ENCODE data around the gene ARHGDIG. TPM values are rescaled to one million over a fixed set of nuclear protein-coding genes. Genes with fewer than 3 reads are reported as not detected.
A peak's percentile ranks its signal among the peaks of the same experiment; 100 is the strongest.

Gene ARHGDIG
- total and polyA plus RNA-seq, 9 of the 15 experiments (the other 6 are each of a cell fraction or from before 2014, with no cell fraction given) = 0.36 to 2.5 (median 0.64) TPM; not detected in 2

DNA sequence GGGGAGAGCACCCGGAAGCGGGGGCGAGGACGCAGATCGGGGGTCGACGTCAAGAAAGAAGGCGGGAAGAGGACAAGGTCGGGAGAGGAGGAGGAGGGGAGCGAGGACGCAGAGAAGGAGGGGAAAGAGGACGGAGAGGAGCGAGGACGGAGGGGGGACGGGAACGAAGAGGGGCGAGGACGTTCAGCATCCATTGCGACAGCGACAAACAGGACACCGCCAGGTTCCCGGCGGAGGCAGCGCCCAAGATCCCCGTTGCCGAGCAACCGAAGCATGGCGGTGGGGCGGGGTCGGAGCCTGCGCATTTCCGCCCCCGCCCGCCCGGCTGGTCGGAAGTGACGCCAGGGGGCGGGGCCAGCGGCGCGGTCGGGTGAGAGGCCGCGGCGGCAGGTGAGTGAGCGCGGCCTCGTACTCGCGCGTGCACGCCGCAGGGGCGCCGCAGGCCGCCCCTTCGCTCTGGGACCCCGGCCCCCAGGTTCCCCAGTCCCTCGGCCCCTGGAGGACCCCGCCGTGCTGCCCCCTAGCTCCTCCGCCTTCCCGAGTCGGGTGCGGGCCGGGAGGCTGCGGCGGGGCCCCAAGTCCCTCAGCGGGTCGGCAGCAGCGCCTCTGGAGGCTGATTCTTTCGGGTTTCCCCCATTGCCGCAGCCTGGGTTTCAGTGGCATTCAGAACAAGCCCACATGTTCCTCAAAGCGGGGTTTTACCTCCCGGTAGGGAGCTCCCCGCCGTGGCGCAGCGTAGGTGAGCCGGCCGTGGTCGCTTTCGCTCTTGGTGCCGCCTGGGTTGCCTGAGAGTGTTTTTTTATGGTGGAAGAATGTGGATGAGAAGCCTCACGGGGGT is 45.7 kb upstream of the ARHGDIG start, which contains the start of gene FAM234A (continued):
- TF ChIP-seq MYNN (IDR thresholded peaks at IDR 0.05) (no peak), MYNN (CRISPR knock-in tag; IDR thresholded peaks at IDR 0.05) (no peak), NR2F6 (CRISPR knock-in tag; IDR thresholded peaks at IDR 0.05) (no peak), RCOR1 (IDR thresholded peaks at IDR 0.05; ENCODE audit: borderline replicate concordance in 1 of 2, low read depth in 2 of 2, low read length in 2 of 2) (peak in 1 of 2 experiments; percentile 72; a peak in 1 of 4 replicates), ZNF175 (CRISPR knock-in tag; IDR thresholded peaks at IDR 0.05; ENCODE audit: low read depth) (no peak), ZNF3 (CRISPR knock-in tag; IDR thresholded peaks at IDR 0.05) (no peak), XRCC5 (IDR thresholded peaks at IDR 0.05; ENCODE audit: low read depth, low read length) (no peak), ZNF354B (CRISPR knock-in tag; IDR thresholded peaks at IDR 0.05) (no peak), PHF20 (IDR thresholded peaks at IDR 0.05; ENCODE audit: partially characterized antibody) (peak; percentile 86), ZNF253 (CRISPR knock-in tag; conservative IDR thresholded peaks at IDR 0.05) (no peak), RUNX1 (IDR thresholded peaks at IDR 0.05; ENCODE audit: low read depth) (no peak), POLR2B (IDR thresholded peaks at IDR 0.05; ENCODE audit: low read depth, partially characterized antibody) (peak; percentile 82), CBFB (CRISPR knock-in tag; IDR thresholded peaks at IDR 0.05) (no peak), HSF4 (CRISPR knock-in tag; IDR thresholded peaks at IDR 0.05; ENCODE audit: borderline replicate concordance) (no peak), SAFB2 (IDR thresholded peaks at IDR 0.05; ENCODE audit: borderline replicate concordance, low read depth, low read length, severe bottlenecking) (no peak)
- TF ChIP-seq, protein P1, sequence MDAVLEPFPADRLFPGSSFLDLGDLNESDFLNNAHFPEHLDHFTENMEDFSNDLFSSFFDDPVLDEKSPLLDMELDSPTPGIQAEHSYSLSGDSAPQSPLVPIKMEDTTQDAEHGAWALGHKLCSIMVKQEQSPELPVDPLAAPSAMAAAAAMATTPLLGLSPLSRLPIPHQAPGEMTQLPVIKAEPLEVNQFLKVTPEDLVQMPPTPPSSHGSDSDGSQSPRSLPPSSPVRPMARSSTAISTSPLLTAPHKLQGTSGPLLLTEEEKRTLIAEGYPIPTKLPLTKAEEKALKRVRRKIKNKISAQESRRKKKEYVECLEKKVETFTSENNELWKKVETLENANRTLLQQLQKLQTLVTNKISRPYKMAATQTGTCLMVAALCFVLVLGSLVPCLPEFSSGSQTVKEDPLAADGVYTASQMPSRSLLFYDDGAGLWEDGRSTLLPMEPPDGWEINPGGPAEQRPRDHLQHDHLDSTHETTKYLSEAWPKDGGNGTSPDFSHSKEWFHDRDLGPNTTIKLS (IDR thresholded peaks at IDR 0.05; ENCODE audit: borderline replicate concordance, low read depth) = no peak; the same call in none of the 2 replicates
- TF ChIP-seq, protein P2, sequence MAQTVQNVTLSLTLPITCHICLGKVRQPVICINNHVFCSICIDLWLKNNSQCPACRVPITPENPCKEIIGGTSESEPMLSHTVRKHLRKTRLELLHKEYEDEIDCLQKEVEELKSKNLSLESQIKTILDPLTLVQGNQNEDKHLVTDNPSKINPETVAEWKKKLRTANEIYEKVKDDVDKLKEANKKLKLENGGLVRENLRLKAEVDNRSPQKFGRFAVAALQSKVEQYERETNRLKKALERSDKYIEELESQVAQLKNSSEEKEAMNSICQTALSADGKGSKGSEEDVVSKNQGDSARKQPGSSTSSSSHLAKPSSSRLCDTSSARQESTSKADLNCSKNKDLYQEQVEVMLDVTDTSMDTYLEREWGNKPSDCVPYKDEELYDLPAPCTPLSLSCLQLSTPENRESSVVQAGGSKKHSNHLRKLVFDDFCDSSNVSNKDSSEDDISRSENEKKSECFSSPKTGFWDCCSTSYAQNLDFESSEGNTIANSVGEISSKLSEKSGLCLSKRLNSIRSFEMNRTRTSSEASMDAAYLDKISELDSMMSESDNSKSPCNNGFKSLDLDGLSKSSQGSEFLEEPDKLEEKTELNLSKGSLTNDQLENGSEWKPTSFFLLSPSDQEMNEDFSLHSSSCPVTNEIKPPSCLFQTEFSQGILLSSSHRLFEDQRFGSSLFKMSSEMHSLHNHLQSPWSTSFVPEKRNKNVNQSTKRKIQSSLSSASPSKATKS (CRISPR knock-in tag; IDR thresholded peaks at IDR 0.05) = no peak
- TF ChIP-seq, protein P3, sequence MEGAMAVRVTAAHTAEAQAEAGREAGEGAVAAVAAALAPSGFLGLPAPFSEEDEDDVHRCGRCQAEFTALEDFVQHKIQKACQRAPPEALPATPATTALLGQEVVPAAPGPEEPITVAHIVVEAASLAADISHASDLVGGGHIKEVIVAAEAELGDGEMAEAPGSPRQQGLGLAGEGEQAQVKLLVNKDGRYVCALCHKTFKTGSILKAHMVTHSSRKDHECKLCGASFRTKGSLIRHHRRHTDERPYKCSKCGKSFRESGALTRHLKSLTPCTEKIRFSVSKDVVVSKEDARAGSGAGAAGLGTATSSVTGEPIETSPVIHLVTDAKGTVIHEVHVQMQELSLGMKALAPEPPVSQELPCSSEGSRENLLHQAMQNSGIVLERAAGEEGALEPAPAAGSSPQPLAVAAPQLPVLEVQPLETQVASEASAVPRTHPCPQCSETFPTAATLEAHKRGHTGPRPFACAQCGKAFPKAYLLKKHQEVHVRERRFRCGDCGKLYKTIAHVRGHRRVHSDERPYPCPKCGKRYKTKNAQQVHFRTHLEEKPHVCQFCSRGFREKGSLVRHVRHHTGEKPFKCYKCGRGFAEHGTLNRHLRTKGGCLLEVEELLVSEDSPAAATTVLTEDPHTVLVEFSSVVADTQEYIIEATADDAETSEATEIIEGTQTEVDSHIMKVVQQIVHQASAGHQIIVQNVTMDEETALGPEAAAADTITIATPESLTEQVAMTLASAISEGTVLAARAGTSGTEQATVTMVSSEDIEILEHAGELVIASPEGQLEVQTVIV (CRISPR knock-in tag; IDR thresholded peaks at IDR 0.05; ENCODE audit: borderline replicate concordance) = no peak
- TF ChIP-seq, protein P4, sequence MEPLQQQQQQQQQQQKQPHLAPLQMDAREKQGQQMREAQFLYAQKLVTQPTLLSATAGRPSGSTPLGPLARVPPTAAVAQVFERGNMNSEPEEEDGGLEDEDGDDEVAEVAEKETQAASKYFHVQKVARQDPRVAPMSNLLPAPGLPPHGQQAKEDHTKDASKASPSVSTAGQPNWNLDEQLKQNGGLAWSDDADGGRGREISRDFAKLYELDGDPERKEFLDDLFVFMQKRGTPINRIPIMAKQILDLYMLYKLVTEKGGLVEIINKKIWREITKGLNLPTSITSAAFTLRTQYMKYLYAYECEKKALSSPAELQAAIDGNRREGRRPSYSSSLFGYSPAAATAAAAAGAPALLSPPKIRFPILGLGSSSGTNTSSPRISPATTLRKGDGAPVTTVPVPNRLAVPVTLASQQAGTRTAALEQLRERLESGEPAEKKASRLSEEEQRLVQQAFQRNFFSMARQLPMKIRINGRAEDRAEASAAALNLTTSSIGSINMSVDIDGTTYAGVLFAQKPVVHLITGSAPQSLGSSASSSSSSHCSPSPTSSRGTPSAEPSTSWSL (CRISPR knock-in tag; IDR thresholded peaks at IDR 0.05; ENCODE audit: borderline replicate concordance) = no peak
